NCI-H748 treated with DMSO at 0.1 percent for 48 hours (cell line): ENCODE measurements around the gene DOCK2.
A peak's percentile ranks its signal among the peaks of the same experiment; 100 is the strongest.

Experiments used
- DNase-seq: peaks from one replicate; lab custom pipeline; 2025; lab: John Stamatoyannopoulos, UW

The DOCK2 gene

DNA sequence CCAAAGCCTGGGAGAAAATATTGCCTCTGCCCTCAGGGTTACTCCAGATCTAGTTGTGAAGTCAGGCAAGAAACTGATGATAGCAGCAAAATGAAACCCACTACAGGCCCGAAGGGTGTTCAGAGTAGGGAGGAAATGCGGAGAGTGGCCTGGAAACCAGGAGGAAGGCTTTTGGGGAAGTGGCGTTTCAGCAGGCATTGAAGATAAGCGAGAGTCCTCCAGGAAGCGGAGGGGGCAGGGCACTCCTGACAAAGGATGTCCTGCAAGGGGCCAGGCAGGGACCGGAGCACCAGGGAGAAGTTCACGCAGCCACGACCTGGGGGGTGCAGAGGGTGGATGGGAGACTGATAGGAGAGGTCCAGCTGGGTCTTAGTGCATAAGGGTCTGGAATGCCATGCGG, 460.9 kb downstream of the DOCK2 start:
- DNase-seq: no peak

DNA sequence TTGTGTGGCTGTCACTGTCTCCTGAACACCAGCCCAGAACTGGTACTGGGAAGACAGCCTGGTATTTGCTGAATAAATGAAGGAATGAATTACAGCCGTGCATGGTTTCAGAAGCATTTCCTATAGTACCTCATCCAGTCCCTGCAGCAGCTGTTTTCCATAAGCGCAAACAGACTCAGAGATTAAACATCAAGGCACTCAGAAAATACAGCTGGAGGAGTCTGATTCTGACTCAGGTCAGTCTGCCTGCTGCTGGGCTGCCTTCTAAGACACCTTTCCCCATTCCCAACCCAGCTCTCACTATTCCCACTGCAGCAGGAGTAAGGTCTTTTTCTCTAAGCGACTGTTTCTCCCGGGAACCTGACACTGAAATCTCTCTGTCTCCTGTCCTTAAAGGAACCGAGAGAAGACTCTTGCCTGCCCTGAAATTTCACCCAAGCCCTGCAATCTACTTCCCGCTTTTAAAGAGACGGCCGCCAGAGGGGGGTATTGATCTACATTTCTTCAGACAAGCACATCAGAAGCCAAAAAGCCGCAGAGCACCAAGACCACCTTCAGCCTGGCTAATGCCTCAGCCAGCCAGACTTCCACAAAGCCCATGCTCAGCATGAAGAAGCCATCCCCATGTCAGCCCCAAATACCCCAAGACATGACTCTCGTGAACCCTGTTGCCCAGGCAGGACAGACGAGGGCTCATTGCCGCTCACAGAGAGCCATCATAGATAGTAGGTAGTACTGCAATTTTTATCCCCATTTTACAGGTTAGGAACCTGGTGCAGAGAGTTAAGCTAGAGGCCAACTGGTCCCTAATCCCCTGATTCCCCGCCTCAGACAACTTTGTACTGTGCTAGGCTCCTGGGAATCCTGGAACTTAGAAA, 463.2 kb downstream of the DOCK2 start:
- peak; percentile 76 for DNase-seq

GRCh38 chr5:170103447-170103846, 466.4 kb downstream of the DOCK2 start:
- no peak for DNase-seq

DNA sequence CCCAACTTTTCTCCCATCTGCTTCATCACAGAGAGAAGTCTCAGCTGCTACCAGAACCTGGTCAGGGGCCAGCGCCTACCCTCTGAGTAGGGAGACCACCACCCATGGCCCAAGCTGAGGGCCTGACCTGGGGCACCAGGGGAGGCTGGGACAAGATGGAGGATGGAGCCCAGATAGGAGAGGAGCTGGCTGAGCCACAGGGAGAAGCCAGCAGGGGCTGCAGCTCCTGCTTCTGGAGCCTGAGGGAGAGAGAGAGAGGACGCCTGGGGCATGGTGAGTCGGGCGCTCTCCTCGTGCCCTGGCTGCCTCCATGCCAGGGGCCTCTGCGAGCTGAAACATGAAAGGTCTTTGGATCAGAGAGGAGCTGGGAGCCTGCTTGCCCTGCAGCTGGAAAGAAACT, 467.2 kb downstream of the DOCK2 start:
- DNase-seq: no peak

- DNase-seq: no peak
Measured at GRCh38 chr5:170104710-170105109, 467.6 kb downstream of the DOCK2 start.

GRCh38 chr5:170105642-170106611, 468.9 kb downstream of the DOCK2 start, which contains the start of gene FOXI1:
Gene FOXI1, plus strand, starts transcription at chr5:170105897. Its CDS starts 61 bp downstream, at chr5:170105958.
- peak; percentile 52 for DNase-seq

GRCh38 chr5:170107674-170108073, 470.6 kb downstream of the DOCK2 start:
- no peak for DNase-seq

DNA sequence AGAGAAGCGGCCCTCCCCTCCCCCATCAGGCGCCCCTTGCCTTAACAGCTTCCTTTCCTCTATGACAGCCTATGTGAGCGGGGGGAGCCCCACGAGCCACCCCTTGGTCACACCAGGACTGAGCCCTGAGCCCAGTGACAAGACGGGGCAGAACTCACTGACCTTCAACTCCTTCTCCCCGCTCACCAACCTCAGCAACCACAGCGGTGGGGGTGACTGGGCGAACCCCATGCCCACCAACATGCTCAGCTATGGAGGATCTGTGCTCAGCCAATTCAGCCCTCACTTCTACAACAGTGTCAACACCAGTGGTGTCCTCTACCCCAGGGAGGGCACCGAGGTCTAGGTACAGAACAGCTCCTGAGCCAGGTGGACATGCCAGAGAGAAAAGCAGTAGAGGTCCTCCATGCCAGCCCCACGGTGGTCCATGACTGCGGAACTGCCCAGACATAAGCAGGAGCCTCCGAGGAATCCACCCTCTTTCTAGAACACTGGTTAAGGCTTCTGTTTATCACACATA, 471.3 kb downstream of the DOCK2 start:
- no peak for DNase-seq

GRCh38 chr5:170109059-170110031, 472.3 kb downstream of the DOCK2 start:
- no peak for DNase-seq

DNA sequence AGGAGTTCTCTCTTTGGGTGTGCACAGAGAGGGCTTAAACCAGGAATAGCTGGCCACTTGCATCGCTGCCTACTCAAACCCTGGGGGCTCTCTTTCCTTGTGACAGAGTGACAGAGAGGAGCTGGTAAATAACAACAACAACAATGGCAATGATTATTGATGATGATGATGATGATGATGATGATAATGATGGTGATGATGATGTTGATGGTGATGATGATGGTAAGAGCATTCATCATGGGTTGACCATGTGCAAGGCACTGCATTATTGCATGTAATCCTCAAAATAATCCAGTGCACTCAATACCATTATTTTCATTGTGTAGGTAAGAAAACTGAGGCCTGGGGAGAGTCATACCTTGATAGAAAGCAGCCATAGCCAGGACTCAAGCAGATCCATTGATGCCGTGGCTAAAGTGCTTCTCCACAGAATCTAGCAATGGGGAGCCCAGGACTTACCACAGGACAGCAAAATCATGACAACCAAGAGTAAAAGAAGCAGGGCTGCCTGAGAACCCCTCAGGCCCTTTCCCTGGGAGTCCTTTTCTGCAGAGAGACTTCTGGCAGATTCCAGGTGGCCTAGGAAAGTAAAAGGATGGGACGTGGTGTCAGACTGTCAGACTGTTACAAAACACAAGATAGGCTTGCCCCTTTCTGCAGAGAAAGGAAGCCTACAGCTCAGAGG, 473.5 kb downstream of the DOCK2 start:
- no peak for DNase-seq

DNA sequence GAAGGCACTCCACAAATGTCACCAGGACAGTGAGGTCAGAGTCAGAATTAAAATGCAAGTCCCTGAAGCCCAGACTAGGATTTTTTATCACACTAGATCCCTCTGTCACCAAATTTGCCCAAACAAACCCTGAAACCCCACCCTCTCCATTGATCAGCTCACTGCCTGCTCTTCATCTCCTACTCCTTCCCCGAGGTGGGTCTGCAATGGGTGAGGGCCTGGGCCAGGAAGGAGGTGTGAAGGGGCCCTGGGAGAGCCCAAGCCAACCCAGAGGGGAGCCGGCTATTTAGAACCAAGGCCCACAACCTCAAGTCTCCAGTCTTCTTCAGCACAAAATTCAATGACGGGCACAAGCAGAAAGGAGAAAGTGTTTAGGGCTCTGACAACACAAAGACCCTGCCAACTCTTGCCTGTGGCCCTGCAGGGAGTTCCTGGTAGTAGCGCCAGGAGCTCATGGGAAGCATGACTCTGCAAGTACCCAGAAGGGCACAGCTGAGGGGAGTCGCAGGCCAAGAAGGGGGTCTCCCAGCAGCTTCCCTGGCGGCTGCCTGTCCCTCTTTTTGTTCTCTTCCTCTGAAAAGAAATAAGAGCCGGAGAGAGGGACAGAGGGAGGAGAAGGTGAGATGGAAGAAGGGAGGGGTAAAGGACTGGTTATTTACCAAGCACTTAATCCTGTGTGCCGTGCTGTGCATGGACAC, 474.2 kb downstream of the DOCK2 start:
- DNase-seq: no peak

DNA sequence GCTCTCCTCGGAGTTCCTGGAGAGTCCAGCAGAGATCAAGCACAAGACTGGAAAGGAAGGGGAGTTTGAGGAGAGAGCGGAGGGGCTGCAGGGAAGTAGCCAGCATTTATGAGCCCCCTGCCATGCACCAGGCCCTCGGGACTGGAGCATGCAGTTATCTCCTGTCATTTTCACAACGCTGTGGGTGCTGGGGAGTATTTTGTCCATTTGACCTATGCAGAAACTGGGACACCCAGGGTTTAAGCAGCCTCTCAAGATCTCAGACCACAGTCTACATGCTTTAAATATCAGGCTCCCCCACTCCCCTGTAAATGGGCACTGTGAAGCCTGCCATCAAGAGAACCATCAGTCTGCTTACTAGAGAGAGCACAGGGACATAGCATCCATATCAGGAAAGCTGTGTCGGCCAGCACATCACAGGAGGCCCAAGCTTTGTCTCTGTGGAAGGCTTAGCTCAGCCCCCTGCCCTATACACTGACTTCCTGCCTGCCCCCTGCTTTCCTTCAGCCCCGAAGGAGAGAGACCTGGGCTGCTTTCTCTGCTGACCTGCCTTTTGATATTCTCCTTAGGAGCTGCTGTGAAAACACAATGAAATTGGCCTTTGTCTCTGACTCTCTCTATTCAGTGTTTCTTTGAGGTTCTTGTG, 475.9 kb downstream of the DOCK2 start:
- no peak for DNase-seq

- no peak for DNase-seq
Measured at GRCh38 chr5:170113522-170113900, 476.4 kb downstream of the DOCK2 start.

GRCh38 chr5:170114271-170114670, 477.2 kb downstream of the DOCK2 start:
- no peak for DNase-seq

- no peak for DNase-seq
Measured at GRCh38 chr5:170115925-170116324, 478.9 kb downstream of the DOCK2 start.

GRCh38 chr5:170117736-170118135, 480.7 kb downstream of the DOCK2 start:
- DNase-seq: no peak

- no peak for DNase-seq
Measured at GRCh38 chr5:170120576-170120975, 483.5 kb downstream of the DOCK2 start.

- DNase-seq: no peak
Measured at GRCh38 chr5:170121321-170121720, 484.2 kb downstream of the DOCK2 start.

GRCh38 chr5:170126061-170126460, 489.0 kb downstream of the DOCK2 start:
- DNase-seq: no peak

DNA sequence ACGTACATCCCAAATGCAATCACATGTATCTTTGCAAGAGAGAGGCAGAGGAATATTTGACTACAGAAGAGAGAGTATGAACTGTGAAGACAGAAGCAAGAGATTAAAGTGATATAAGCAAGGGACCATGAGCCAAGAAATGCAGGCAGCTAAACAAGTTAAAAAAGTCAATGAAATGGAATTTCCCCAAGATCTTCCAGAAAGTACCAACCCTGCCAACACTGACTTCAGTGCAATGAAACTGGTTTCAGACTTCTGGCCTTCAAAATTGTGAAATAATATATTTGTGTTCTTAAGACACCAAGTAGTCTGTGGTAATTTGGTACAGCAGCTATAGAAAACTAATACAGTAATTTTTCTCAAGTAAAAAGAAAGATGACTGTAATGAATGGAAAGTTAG, 489.6 kb downstream of the DOCK2 start:
- DNase-seq: no peak
